ENCODE results near the gene LAMC3.

LAMC3 gene

DNA sequence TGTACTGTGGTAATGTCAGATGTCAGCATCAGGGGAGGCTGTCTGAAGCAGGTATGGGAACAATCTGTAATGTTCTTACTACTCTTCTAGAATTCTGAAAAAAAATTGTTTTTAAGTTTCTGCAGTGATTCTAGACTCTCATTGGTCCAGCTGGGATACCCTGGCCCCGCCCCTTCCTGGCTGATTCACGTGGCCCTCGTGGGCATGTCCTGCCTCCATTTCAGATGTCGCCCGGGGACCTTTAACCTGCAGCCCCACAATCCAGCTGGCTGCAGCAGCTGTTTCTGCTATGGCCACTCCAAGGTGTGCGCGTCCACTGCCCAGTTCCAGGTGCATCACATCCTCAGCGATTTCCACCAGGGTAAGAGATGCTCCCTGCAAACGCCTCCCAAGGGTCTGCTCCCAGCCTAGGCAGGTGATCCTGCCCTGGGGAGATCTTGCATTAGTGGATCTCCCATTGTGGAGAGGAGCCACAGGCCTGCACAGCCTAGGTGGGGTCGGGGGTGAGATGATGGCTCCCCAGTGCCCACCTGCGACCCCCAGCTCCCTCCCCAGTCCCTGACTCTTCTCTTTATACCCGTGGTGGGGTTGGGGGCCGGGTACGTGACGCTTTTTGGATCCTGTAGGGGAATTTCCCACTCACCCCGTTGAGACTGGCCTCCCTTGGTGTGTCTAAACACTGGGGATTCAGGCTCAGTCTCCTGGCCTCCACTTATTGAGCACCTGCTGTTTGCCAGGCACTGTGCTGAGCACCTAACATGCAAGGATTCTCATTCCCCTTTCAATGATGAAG is 36.5 kb downstream of the LAMC3 start:
- no peak for DNase-seq (ENCODE audit: low spot score)

GRCh38 chr9:131046093-131046380 is 37.1 kb downstream of the LAMC3 start:
- no peak for DNase-seq (ENCODE audit: low spot score)

DNA sequence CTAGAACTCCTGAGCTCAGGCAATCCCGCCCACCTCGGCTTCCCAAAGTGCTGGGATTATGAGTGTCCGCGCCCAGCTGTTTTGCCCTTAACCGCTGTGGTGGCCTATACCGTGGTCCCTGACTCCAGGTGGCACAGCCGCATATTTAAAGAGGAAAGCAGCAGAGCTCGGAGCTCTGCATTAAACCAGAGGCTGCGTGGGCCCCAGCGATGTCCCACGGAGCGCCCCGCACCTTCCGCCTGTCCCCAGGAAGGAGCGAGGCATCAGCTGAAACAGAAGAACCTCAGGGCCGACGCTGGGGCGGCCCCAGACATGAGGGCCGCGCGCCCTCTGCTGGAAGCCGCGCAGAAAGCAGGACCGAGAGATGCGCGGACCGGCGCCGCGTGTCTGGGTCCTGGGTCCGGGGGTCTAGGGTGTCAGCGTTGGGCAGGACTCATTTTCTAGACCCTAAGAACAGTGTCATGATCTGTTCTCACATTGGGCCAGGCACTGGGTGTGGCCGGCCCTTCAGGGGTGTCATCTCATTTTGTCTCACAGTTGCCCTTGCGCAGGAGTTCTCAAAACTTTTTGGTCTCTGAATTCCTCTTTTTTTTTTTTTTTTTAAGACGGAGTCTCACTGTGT is 37.7 kb downstream of the LAMC3 start:
- peak; percentile 51 for DNase-seq (ENCODE audit: low spot score)

GRCh38 chr9:131048332-131048731 is 39.4 kb downstream of the LAMC3 start:
- DNase-seq (ENCODE audit: low spot score) = no peak

- no peak for DNase-seq (ENCODE audit: low spot score)
These were observed 39.8 kb downstream of the LAMC3 start for GRCh38 chr9:131048820-131049219.

GRCh38 chr9:131049829-131050715 is 41.1 kb downstream of the LAMC3 start:
- DNase-seq (ENCODE audit: low spot score) = no peak

DNA sequence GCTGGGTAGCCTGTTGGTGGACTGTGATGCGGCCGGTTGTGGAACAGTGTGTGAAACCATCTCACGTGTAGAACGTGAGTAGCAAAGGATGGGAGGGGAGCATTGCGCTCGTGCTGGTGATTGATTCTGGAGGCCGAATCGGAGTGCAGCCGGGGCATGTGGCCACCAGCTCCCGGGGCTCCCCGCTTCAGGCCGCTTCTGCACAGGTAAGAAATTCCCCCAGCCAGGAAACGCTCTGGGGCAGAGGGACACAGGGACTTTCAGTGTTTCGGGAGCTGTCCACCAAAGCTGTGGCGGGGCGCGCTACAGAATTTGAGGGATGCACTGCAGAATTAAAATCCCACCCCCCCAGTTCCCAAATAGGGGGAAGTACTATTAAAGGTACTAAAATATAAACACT is 41.9 kb downstream of the LAMC3 start:
- no peak for DNase-seq (ENCODE audit: low spot score)

GRCh38 chr9:131051592-131052517 is 42.9 kb downstream of the LAMC3 start:
- DNase-seq (ENCODE audit: low spot score) = no peak

DNA sequence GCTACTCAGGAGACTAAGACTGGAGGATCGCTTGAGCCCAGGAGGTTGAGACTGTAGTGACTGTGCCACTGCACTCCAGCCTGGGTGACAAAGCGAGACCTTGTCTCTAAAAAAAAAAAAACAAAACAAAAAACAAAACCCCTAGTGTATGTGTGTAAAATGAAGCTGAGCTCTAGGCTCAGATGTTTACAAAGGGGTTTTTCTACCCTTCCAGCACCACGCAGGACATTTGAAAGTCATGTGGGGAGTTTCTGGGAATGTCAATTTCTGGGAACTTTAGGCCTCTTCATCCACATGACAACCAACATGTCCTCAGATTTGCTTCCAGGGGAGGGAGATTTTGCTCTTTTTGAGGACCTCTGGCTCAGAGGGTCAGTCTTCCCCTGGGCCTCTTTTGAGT is 44.9 kb downstream of the LAMC3 start:
- peak; percentile 91 for DNase-seq (ENCODE audit: low spot score)

GRCh38 chr9:131056781-131057506 is 48.0 kb downstream of the LAMC3 start:
- DNase-seq (ENCODE audit: low spot score) = no peak

- DNase-seq (ENCODE audit: low spot score) = no peak
These were observed 52.1 kb downstream of the LAMC3 start for GRCh38 chr9:131060900-131061630.

DNA sequence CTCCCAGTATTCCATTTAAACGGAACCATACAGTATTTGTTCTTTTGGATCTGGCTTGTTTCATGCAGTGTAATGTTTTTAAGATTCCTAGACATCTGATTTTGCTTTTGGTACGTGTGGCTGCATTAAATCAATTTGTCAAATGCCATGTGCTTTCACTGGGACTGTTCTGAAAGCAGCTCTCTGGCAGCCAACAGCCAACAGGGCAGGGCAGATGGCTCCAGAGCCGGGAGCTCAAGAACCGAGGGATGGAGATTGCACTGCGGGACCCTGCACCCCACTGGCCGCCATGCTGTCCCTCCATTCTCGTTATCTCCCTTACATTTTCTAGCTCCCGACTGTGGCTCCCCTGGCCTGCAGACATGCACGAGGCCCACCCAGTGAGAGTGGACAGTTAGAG is 54.0 kb downstream of the LAMC3 start:
- DNase-seq (ENCODE audit: low spot score) = no peak

DNA sequence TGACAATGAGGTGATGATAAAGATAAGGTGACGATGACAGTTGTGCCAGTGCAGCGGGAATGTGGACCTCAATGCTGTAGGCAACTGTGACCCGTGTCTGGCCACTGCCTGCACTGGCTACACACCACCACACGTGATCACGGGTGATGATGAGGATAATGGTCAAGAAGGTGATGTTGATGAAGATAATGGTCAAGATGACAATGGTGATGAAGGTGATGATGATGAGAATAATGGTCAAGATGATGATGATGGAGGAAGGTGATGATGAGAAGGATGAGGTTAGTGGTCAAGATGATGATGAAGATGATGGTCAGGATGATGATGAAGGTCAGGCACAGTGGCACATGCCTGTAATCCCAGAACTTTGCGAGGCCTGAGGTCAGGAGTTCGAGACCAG is 56.6 kb downstream of the LAMC3 start:
- DNase-seq (ENCODE audit: low spot score) = no peak

DNA sequence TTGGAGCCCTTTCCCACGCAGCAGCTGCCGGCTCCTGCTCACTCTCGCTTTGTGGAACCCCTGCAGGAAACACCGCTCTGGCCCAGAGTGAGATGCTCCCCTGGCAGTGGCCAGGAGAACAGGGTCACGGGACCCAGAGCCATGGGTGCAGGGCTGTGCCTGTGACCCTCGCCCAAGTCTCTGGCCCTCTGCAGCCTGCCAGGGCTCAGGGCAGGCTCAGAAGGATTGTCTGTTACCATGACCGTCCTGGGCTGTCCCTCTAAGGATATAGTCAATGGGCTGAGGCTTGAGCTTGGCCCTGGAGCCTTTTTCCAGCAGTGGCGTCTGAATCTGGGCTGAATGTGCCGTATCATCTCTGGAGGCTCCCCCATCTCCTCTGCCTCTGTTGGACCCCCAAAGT is 58.7 kb downstream of the LAMC3 start:
- no peak for DNase-seq (ENCODE audit: low spot score)

DNA sequence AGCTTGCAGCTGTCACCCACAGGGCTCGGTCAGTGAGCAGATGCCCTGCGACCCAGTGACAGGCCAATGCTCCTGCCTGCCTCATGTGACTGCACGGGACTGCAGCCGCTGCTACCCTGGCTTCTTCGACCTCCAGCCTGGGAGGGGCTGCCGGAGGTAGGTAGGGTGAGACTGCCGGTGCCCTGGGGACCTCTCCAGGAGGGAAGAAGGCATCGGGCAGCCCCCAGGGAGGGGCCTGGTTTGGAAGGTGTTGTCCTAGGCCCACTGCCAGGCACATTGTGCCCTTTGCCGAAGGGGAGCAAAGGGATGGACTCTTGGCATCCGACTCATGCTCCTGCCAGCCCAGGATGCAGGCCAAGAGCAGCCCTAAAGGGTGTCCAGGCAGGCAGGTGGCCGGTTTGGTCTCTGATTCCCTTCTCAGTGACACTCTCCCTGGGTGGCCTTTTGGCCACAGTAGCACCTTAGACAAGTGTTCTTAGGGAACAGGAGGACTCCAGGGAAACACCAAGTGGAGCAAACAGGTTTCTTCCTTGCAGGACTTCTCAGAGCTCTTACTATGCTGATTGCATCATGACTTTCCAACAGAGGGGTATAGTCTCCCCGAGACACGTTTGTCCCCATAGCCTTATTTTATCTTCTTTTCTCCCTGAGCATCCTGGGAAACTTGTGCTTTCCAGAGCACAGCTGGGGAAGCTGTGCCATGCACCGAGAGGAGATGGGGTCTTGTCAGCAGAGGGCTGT is 59.3 kb downstream of the LAMC3 start:
- DNase-seq (ENCODE audit: low spot score) = no peak

DNA sequence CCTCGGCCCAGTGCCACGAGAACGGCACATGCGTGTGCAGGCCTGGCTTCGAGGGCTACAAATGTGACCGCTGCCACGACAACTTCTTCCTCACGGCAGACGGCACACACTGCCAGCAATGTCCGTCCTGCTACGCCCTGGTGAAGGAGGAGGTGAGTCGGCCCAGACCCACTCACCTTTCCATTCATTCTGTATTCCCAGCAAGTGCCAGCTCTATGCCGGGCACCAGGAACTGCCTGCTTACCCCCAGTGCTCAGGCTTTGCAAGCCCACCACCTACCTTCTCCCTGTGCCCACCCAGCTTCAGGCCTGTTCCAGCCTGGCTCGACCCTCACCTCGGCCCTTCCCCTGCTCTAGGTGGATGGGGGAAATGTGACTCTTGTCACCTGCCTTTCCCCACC is 60.7 kb downstream of the LAMC3 start:
- no peak for DNase-seq (ENCODE audit: low spot score)

DNA sequence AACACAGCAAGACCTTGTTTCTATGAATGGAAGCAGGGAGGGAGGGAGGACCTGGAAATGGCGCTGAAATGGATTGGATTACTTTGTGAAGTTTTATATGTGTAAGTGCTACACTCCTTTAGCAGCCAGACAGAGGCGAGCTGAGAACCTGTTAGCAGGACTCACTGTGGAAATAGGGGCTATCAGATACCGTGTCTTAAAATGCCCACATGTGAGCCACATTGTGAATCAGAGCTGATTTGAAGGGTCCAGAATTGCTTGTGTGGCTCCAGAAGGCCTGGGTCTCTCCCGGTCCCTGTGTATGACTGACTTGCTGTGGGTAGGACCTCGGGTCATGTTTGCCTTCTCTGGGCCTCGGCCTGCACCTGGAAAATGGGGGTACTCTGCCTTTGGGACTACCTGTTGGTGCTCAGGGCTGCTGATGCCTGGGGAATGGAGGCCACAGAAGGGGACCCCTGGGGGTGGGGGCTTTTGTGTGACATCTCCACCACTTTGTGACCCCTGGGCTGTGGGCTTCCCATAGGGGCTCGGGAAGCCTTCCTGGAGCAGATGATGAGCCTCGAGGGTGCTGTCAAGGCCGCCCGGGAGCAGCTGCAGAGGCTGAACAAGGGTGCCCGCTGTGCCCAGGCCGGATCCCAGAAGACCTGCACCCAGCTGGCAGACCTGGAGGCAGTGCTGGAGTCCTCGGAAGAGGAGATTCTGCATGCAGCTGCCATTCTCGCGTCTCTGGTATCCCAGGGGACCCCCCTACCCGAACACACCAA is 63.3 kb downstream of the LAMC3 start:
- DNase-seq (ENCODE audit: low spot score) = no peak

DNA sequence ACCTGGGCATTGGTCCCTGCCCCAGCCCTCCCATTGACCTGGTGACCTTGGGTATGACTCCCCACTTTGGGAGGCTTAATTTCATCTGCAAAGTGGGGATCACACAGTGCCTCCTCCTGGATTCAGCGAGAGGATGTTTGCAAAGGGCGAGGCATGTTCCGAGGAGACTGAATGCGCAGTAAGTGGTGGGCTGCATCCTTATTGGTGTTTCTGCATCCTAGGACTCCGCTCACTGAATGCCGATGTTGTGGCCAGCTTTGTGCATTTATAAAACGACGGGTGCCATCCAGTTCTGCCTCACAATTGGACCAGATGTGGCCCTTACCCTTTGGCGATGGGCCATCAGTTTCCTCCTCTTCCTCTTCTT is 63.9 kb downstream of the LAMC3 start:
- DNase-seq (ENCODE audit: low spot score) = no peak
